K562 (cell line): ENCODE results near the gene FAM117B.

Experiments used
- DPF2 ChIP-seq: fragments of 450-650 bp; IDR thresholded peaks from 2 replicates; pipeline ENCODE4 v1.6.1; 2016
- KAT7 ChIP-seq: sonication (generic); formaldehyde crosslinking; IDR thresholded peaks from 2 replicates; pipeline ENCODE4 v1.8.0; 2022; ENCODE audit warnings: missing genetic modification reagents, mild to moderate bottlenecking, borderline replicate concordance
- RCOR1 ChIP-seq, 2 experiments: IDR thresholded peaks; 2 replicates each; pipeline ENCODE4 v1.6.1; 2012; ENCODE audit warnings: low read depth in 2 of 2, low read length in 2 of 2, borderline replicate concordance in 1 of 2, improper control_type of control experiment in 1 of 2
- ZKSCAN1 ChIP-seq: fragments of 150-350 bp; IDR thresholded peaks from 2 replicates; pipeline ENCODE4 v1.6.1; 2016; ENCODE audit warnings: low read depth, low read length
- ZNF24 ChIP-seq: fragments of 450-650 bp; IDR thresholded peaks from 2 replicates; pipeline ENCODE4 v1.6.1; 2016
- TF ChIP-seq, protein P1 (sequence below), 2 experiments: fragments of 450-650 bp in 1 of 2; IDR thresholded peaks; 2 replicates each; pipeline ENCODE4 v1.6.1; 2011 to 2017; ENCODE audit warnings: low read depth in 2 of 2, antibody characterized with exemption in 1 of 2, borderline replicate concordance in 1 of 2, low read length in 1 of 2, mild to moderate bottlenecking in 1 of 2, mixed read lengths in 1 of 2; ENCODE audit not compliant: control insufficient read depth in 1 of 2
- TF ChIP-seq, protein P2 (sequence below), 3 experiments: IDR thresholded peaks in 2 of 3; conservative IDR thresholded peaks in 1 of 3; 2 replicates each; pipeline ENCODE4 v1.5.1; 2011 to 2012; ENCODE audit warnings: low read length in 3 of 3, mild to moderate bottlenecking in 3 of 3, control low read depth in 2 of 3, improper control_type of control experiment in 1 of 3, inconsistent platforms in 1 of 3, low read depth in 1 of 3, mixed read lengths in 1 of 3, moderate library complexity in 1 of 3; ENCODE audit not compliant: insufficient read depth in 2 of 3

- no peak for TF ChIP-seq ZNF24
- TF ChIP-seq DPF2 = no peak
- no peak for TF ChIP-seq KAT7 (CRISPR knock-in tag)
- TF ChIP-seq, protein P1, sequence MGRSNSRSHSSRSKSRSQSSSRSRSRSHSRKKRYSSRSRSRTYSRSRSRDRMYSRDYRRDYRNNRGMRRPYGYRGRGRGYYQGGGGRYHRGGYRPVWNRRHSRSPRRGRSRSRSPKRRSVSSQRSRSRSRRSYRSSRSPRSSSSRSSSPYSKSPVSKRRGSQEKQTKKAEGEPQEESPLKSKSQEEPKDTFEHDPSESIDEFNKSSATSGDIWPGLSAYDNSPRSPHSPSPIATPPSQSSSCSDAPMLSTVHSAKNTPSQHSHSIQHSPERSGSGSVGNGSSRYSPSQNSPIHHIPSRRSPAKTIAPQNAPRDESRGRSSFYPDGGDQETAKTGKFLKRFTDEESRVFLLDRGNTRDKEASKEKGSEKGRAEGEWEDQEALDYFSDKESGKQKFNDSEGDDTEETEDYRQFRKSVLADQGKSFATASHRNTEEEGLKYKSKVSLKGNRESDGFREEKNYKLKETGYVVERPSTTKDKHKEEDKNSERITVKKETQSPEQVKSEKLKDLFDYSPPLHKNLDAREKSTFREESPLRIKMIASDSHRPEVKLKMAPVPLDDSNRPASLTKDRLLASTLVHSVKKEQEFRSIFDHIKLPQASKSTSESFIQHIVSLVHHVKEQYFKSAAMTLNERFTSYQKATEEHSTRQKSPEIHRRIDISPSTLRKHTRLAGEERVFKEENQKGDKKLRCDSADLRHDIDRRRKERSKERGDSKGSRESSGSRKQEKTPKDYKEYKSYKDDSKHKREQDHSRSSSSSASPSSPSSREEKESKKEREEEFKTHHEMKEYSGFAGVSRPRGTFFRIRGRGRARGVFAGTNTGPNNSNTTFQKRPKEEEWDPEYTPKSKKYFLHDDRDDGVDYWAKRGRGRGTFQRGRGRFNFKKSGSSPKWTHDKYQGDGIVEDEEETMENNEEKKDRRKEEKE (IDR thresholded peaks at IDR 0.05; ENCODE audit: borderline replicate concordance in 1 of 2, control insufficient read depth in 1 of 2, low read depth in 2 of 2, low read length in 1 of 2) = no peak
- TF ChIP-seq RCOR1 (IDR thresholded peaks at IDR 0.05; ENCODE audit: borderline replicate concordance in 1 of 2, low read depth in 2 of 2, low read length in 2 of 2) = no peak
- TF ChIP-seq, protein P2, sequence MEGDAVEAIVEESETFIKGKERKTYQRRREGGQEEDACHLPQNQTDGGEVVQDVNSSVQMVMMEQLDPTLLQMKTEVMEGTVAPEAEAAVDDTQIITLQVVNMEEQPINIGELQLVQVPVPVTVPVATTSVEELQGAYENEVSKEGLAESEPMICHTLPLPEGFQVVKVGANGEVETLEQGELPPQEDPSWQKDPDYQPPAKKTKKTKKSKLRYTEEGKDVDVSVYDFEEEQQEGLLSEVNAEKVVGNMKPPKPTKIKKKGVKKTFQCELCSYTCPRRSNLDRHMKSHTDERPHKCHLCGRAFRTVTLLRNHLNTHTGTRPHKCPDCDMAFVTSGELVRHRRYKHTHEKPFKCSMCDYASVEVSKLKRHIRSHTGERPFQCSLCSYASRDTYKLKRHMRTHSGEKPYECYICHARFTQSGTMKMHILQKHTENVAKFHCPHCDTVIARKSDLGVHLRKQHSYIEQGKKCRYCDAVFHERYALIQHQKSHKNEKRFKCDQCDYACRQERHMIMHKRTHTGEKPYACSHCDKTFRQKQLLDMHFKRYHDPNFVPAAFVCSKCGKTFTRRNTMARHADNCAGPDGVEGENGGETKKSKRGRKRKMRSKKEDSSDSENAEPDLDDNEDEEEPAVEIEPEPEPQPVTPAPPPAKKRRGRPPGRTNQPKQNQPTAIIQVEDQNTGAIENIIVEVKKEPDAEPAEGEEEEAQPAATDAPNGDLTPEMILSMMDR (IDR thresholded peaks at IDR 0.05 in 2 of 3, conservative IDR thresholded peaks at IDR 0.05 in 1 of 3; ENCODE audit: insufficient read depth in 2 of 3, low read depth in 1 of 3, low read length in 3 of 3) = no peak
- TF ChIP-seq ZKSCAN1 = no peak
These were observed 47.5 kb downstream of the FAM117B start for GRCh38 chr2:202682274-202682673.
